WTC11 (cell line): ENCODE measurements around the gene CCDC175. TPM values are rescaled to one million over a fixed set of nuclear protein-coding genes. Genes with fewer than 3 reads are reported as not detected.

Experiments
- ATAC-seq: fragments of 200-7000 bp; cut with Tn5 transposase; 2 replicates; pipeline ENCODE4 v1.10.0; 2021; ENCODE audit warnings: mild to moderate bottlenecking, moderate library complexity
- CTCF ChIA-PET: fragments of 300-600 bp; sonication (Branson Sonifier 250); formaldehyde crosslinking; loops from one replicate; lab custom pipeline; 2021; ENCODE audit warnings: antibody characterized with exemption; lab: Charles Lee
- POLR2A ChIA-PET: fragments of 350-600 bp; sonication (Branson Sonifier 250); formaldehyde crosslinking; loops from one replicate; lab custom pipeline; 2021; ENCODE audit warnings: antibody characterized with exemption; lab: Charles Lee
- DNase-seq: peaks from one replicate; pipeline ENCODE4 v3.0.0; 2021; ENCODE audit warnings: low spot score
- H3K27ac Mint-ChIP-seq: 2 replicates; pipeline ENCODE4 v1.8.0; 2021; ENCODE audit warnings: mixed read lengths
- H3K27me3 Mint-ChIP-seq: 2 replicates; pipeline ENCODE4 v1.8.0; 2021; ENCODE audit warnings: low read depth, mild to moderate bottlenecking, moderate library complexity, mixed read lengths
- H3K36me3 Mint-ChIP-seq: 2 replicates; pipeline ENCODE4 v1.8.0; 2021; ENCODE audit warnings: mixed read lengths
- H3K4me1 Mint-ChIP-seq: 2 replicates; pipeline ENCODE4 v1.8.0; 2022; ENCODE audit warnings: mixed read lengths
- H3K4me3 Mint-ChIP-seq: 2 replicates; pipeline ENCODE4 v1.8.0; 2021; ENCODE audit warnings: mild to moderate bottlenecking, moderate library complexity, mixed read lengths
- H3K9me3 Mint-ChIP-seq: 2 replicates; pipeline ENCODE4 v1.8.0; 2021; ENCODE audit warnings: mixed read lengths
- CREM ChIP-seq: sonication (generic); formaldehyde crosslinking; IDR thresholded peaks from 2 replicates; pipeline ENCODE4 v1.8.1; 2022; ENCODE audit warnings: mild to moderate bottlenecking, missing genetic modification reagents, moderate library complexity
- GRHL2 ChIP-seq: fragments of 250-450 bp; sonication (Bioruptor Pico); IDR thresholded peaks from 2 replicates; pipeline ENCODE4 v1.8.0; 2022; ENCODE audit warnings: mild to moderate bottlenecking, moderate library complexity; ENCODE audit not compliant: insufficient replicate concordance, severe bottlenecking
- IRF2 ChIP-seq: sonication (generic); formaldehyde crosslinking; IDR thresholded peaks from 2 replicates; pipeline ENCODE4 v1.8.0; 2022; ENCODE audit warnings: low read depth, missing genetic modification reagents, borderline replicate concordance
- JAZF1 ChIP-seq: fragments of 250-450 bp; sonication (Bioruptor Pico); IDR thresholded peaks from 2 replicates; pipeline ENCODE4 v1.9.0; 2021; ENCODE audit warnings: moderate library complexity, mild to moderate bottlenecking, inconsistent platforms
- RORB ChIP-seq: fragments of 250-450 bp; sonication (Bioruptor Pico); IDR thresholded peaks from 2 replicates; pipeline ENCODE4 v1.9.0; 2021; ENCODE audit warnings: mild to moderate bottlenecking
- SMAD3 ChIP-seq: sonication (generic); formaldehyde crosslinking; IDR thresholded peaks from 2 replicates; pipeline ENCODE4 v1.8.0; 2022; ENCODE audit warnings: missing genetic modification reagents, mild to moderate bottlenecking, borderline replicate concordance
- ZNF317 ChIP-seq: sonication (generic); formaldehyde crosslinking; IDR thresholded peaks from 2 replicates; pipeline ENCODE4 v1.8.1; 2023; ENCODE audit warnings: low read depth, mild to moderate bottlenecking, moderate library complexity, missing genetic modification reagents, borderline replicate concordance
- ZNF416 ChIP-seq: fragments of 250-450 bp; sonication (Bioruptor Pico); IDR thresholded peaks from 2 replicates; pipeline ENCODE4 v1.9.0; 2021; ENCODE audit warnings: mild to moderate bottlenecking, inconsistent platforms
- total RNA-seq: library from RNA; stranded (reverse); gene quantifications from 3 replicates; pipeline ENCODE4 v1.2.3, GENCODE V29; 2021
- TF ChIP-seq, protein P1 (sequence below): fragments of 250-450 bp; sonication (Bioruptor Pico); IDR thresholded peaks from 2 replicates; pipeline ENCODE4 v1.9.0; 2021; ENCODE audit warnings: mild to moderate bottlenecking, borderline replicate concordance
- TF ChIP-seq, protein P2 (sequence below): sonication (generic); formaldehyde crosslinking; IDR thresholded peaks from 2 replicates; pipeline ENCODE4 v1.8.0; 2022; ENCODE audit warnings: mild to moderate bottlenecking, missing genetic modification reagents
- TF ChIP-seq, protein P3 (sequence below): sonication (generic); formaldehyde crosslinking; IDR thresholded peaks from 2 replicates; pipeline ENCODE4 v1.8.1; 2022; ENCODE audit warnings: missing genetic modification reagents, borderline replicate concordance
- TF ChIP-seq, protein P4 (sequence below): fragments of 250-450 bp; sonication (Bioruptor Pico); IDR thresholded peaks from 2 replicates; pipeline ENCODE4 v1.8.0; 2021; ENCODE audit warnings: mild to moderate bottlenecking
- TF ChIP-seq, protein P5 (sequence below): fragments of 250-450 bp; sonication (Bioruptor Pico); IDR thresholded peaks from 2 replicates; pipeline ENCODE4 v1.9.0; 2021; ENCODE audit warnings: mild to moderate bottlenecking
- TF ChIP-seq, protein P6 (sequence below): sonication (generic); formaldehyde crosslinking; IDR thresholded peaks from 2 replicates; pipeline ENCODE4 v1.8.1; 2023; ENCODE audit warnings: mild to moderate bottlenecking, missing genetic modification reagents

CCDC175 gene
- total RNA-seq, 1 experiment from 2014 or later = not detected

DNA sequence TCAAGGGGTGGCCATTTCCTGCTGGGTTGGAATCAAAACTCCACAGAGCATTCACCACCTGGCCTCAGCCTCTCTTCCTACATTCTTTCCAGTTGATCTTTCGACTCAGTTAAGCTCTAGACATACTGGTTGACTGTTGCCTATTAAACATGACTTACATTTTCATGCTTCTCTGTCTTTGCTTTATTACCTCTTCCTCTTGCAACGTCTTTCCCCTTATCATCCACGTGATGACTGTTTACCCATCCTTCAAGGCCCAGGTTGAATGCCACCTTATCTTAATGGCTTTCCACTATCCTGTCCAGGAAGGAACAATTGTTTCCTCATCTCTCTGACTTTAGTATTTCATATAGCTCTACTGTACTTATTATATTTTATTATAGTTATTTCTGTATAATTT is 24.4 kb upstream of the CCDC175 start:
- no peaks in the 10 kb centered on the region for H3K4me1 Mint-ChIP-seq
- ChIA-PET POLR2A (no interaction called here), CTCF (no interaction called here)
- no peak overlapping the region for H3K27ac Mint-ChIP-seq
- peaks cover 2% of the 10 kb centered on the region; the same call in 1 of the 2 replicates for H3K27me3 Mint-ChIP-seq
- H3K4me3 Mint-ChIP-seq = no peak overlapping the region
- ATAC-seq (no peak), DNase-seq (no peak)
- no peaks in the 10 kb centered on the region for H3K9me3 Mint-ChIP-seq
- no peaks in the 10 kb centered on the region for H3K36me3 Mint-ChIP-seq
- TF ChIP-seq, protein P1, sequence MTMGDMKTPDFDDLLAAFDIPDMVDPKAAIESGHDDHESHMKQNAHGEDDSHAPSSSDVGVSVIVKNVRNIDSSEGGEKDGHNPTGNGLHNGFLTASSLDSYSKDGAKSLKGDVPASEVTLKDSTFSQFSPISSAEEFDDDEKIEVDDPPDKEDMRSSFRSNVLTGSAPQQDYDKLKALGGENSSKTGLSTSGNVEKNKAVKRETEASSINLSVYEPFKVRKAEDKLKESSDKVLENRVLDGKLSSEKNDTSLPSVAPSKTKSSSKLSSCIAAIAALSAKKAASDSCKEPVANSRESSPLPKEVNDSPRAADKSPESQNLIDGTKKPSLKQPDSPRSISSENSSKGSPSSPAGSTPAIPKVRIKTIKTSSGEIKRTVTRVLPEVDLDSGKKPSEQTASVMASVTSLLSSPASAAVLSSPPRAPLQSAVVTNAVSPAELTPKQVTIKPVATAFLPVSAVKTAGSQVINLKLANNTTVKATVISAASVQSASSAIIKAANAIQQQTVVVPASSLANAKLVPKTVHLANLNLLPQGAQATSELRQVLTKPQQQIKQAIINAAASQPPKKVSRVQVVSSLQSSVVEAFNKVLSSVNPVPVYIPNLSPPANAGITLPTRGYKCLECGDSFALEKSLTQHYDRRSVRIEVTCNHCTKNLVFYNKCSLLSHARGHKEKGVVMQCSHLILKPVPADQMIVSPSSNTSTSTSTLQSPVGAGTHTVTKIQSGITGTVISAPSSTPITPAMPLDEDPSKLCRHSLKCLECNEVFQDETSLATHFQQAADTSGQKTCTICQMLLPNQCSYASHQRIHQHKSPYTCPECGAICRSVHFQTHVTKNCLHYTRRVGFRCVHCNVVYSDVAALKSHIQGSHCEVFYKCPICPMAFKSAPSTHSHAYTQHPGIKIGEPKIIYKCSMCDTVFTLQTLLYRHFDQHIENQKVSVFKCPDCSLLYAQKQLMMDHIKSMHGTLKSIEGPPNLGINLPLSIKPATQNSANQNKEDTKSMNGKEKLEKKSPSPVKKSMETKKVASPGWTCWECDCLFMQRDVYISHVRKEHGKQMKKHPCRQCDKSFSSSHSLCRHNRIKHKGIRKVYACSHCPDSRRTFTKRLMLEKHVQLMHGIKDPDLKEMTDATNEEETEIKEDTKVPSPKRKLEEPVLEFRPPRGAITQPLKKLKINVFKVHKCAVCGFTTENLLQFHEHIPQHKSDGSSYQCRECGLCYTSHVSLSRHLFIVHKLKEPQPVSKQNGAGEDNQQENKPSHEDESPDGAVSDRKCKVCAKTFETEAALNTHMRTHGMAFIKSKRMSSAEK (CRISPR knock-in tag) = no peak
- TF ChIP-seq, protein P2, sequence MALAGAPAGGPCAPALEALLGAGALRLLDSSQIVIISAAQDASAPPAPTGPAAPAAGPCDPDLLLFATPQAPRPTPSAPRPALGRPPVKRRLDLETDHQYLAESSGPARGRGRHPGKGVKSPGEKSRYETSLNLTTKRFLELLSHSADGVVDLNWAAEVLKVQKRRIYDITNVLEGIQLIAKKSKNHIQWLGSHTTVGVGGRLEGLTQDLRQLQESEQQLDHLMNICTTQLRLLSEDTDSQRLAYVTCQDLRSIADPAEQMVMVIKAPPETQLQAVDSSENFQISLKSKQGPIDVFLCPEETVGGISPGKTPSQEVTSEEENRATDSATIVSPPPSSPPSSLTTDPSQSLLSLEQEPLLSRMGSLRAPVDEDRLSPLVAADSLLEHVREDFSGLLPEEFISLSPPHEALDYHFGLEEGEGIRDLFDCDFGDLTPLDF (CRISPR knock-in tag) = no peak
- TF ChIP-seq, protein P3, sequence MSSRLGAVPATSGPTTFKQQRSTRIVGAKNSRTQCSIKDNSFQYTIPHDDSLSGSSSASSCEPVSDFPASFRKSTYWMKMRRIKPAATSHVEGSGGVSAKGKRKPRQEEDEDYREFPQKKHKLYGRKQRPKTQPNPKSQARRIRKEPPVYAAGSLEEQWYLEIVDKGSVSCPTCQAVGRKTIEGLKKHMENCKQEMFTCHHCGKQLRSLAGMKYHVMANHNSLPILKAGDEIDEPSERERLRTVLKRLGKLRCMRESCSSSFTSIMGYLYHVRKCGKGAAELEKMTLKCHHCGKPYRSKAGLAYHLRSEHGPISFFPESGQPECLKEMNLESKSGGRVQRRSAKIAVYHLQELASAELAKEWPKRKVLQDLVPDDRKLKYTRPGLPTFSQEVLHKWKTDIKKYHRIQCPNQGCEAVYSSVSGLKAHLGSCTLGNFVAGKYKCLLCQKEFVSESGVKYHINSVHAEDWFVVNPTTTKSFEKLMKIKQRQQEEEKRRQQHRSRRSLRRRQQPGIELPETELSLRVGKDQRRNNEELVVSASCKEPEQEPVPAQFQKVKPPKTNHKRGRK (CRISPR knock-in tag) = no peak
- TF ChIP-seq SMAD3 (CRISPR knock-in tag) (no peak), IRF2 (CRISPR knock-in tag) (no peak)

DNA sequence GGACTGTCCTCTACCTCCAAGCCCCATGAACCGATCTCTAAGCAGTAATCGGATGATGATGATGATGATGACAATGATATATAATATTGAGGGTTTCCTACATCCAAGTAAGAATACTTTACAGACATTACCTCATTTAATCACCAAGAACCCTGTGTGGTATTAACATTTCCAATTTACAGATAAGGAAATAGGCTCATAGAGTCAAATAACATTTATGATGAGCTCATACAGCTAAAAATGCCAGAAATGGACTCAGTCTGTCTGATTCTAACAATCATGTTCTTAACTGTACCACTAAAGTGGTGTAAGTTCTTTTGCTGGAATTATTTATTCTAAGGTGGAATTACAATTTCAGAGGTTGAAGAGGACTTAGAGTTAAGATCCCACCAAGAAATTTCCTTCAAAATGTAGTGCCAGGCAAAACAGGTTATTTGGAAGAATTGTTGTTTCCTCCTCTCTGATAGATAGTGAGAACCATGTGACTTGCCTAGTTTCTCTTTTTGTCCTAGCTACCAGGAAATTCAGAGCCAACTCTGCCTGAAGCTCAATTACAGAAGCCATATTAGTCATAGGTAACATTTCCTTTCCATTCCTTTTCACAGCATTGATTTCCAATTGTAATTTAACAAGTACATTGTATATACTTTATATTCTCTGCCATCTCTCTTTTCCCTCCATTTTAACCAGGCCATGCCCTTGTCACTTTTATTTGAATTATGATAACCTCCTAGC is 23.8 kb upstream of the CCDC175 start:
- no peak for ATAC-seq
- Mint-ChIP-seq H3K4me3 (no peak overlapping the region), H3K27ac (no peak overlapping the region)

More for the DNA sequence above, 23.8 kb upstream of the CCDC175 start:
- TF ChIP-seq, protein P3 (CRISPR knock-in tag) = no peak
- no peak for TF ChIP-seq GRHL2 (CRISPR knock-in tag)
- TF ChIP-seq, protein P4, sequence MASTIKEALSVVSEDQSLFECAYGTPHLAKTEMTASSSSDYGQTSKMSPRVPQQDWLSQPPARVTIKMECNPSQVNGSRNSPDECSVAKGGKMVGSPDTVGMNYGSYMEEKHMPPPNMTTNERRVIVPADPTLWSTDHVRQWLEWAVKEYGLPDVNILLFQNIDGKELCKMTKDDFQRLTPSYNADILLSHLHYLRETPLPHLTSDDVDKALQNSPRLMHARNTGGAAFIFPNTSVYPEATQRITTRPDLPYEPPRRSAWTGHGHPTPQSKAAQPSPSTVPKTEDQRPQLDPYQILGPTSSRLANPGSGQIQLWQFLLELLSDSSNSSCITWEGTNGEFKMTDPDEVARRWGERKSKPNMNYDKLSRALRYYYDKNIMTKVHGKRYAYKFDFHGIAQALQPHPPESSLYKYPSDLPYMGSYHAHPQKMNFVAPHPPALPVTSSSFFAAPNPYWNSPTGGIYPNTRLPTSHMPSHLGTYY = no peak
- TF ChIP-seq ZNF416 (CRISPR knock-in tag) = no peak
- TF ChIP-seq JAZF1 (CRISPR knock-in tag) = no peak
- TF ChIP-seq, protein P5, sequence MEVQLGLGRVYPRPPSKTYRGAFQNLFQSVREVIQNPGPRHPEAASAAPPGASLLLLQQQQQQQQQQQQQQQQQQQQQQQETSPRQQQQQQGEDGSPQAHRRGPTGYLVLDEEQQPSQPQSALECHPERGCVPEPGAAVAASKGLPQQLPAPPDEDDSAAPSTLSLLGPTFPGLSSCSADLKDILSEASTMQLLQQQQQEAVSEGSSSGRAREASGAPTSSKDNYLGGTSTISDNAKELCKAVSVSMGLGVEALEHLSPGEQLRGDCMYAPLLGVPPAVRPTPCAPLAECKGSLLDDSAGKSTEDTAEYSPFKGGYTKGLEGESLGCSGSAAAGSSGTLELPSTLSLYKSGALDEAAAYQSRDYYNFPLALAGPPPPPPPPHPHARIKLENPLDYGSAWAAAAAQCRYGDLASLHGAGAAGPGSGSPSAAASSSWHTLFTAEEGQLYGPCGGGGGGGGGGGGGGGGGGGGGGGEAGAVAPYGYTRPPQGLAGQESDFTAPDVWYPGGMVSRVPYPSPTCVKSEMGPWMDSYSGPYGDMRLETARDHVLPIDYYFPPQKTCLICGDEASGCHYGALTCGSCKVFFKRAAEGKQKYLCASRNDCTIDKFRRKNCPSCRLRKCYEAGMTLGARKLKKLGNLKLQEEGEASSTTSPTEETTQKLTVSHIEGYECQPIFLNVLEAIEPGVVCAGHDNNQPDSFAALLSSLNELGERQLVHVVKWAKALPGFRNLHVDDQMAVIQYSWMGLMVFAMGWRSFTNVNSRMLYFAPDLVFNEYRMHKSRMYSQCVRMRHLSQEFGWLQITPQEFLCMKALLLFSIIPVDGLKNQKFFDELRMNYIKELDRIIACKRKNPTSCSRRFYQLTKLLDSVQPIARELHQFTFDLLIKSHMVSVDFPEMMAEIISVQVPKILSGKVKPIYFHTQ (CRISPR knock-in tag) = no peak
- TF ChIP-seq CREM (CRISPR knock-in tag) = no peak
- TF ChIP-seq, protein P6, sequence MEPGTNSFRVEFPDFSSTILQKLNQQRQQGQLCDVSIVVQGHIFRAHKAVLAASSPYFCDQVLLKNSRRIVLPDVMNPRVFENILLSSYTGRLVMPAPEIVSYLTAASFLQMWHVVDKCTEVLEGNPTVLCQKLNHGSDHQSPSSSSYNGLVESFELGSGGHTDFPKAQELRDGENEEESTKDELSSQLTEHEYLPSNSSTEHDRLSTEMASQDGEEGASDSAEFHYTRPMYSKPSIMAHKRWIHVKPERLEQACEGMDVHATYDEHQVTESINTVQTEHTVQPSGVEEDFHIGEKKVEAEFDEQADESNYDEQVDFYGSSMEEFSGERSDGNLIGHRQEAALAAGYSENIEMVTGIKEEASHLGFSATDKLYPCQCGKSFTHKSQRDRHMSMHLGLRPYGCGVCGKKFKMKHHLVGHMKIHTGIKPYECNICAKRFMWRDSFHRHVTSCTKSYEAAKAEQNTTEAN (CRISPR knock-in tag) = no peak
- TF ChIP-seq ZNF317 (CRISPR knock-in tag) = no peak
- no peak for TF ChIP-seq RORB (CRISPR knock-in tag)
- DNase-seq = no peak
- ChIA-PET POLR2A (no interaction called here), CTCF (no interaction called here)
- Mint-ChIP-seq H3K9me3 (no peaks in the 10 kb centered on the region), H3K27me3 (peaks cover 2% of the 10 kb centered on the region; the same call in 1 of the 2 replicates), H3K36me3 (no peaks in the 10 kb centered on the region), H3K4me1 (no peaks in the 10 kb centered on the region)
